H1 (cell line): Measurements from ENCODE around the gene LY86. TPM values are rescaled to one million over a fixed set of nuclear protein-coding genes. Genes with fewer than 3 reads are reported as not detected.

ENCODE experiments used
- CTCF ChIA-PET: fragments of 300-600 bp; sonication (Branson Sonifier 250); formaldehyde crosslinking; loops from one replicate; lab custom pipeline; 2021; ENCODE audit not compliant: partially characterized antibody; lab: Charles Lee
- POLR2A ChIA-PET: fragments of 300-600 bp; sonication (Branson Sonifier 250); formaldehyde crosslinking; loops from one replicate; lab custom pipeline; 2021; ENCODE audit warnings: inconsistent platforms; ENCODE audit not compliant: partially characterized antibody; lab: Charles Lee
- DNase-seq, 2 experiments: peaks; one replicate each; pipeline versions ENCODE4 v3.0.0 to v3.0.0-alpha.2; 2010 to 2022; ENCODE audit warnings: low spot score in 2 of 2, low read depth in 1 of 2, mixed read lengths in 1 of 2
- FAIRE-seq: peaks from 2 replicates; lab custom pipeline; 2011; peaks lifted over from hg19 to GRCh38; lab: Jason Lieb, UNC
- H2AFZ ChIP-seq: 2 replicates; pipeline ENCODE4 v1.8.1; 2012; ENCODE audit warnings: low read length, inconsistent platforms
- H2AK5ac ChIP-seq: 2 replicates; pipeline ENCODE4 v1.6.1; 2013; ENCODE audit warnings: low read depth, low read length
- H2BK120ac ChIP-seq: replicated peaks from 2 replicates; pipeline ENCODE3; 2013; ENCODE audit warnings: low read depth, low read length, inconsistent platforms
- H2BK12ac ChIP-seq: 2 replicates; pipeline ENCODE4 v1.6.1; 2013; ENCODE audit warnings: low read depth, low read length
- H2BK15ac ChIP-seq: 2 replicates; pipeline ENCODE4 v1.6.1; 2013; ENCODE audit warnings: low read length
- H2BK20ac ChIP-seq: 2 replicates; pipeline ENCODE4 v1.6.1; 2013; ENCODE audit warnings: low read length
- H2BK5ac ChIP-seq: 2 replicates; pipeline ENCODE4 v1.6.1; 2013; ENCODE audit warnings: low read depth, low read length
- H3K14ac ChIP-seq: 2 replicates; pipeline ENCODE4 v1.6.1; 2013; ENCODE audit warnings: inconsistent platforms; ENCODE audit not compliant: insufficient read length
- H3K18ac ChIP-seq: 2 replicates; pipeline ENCODE4 v1.6.1; 2013; ENCODE audit warnings: low read length; ENCODE audit errors: extremely low read depth
- H3K23ac ChIP-seq: 2 replicates; pipeline ENCODE4 v1.6.1; 2013; ENCODE audit warnings: inconsistent platforms; ENCODE audit not compliant: insufficient read length
- H3K23me2 ChIP-seq: 2 replicates; pipeline ENCODE4 v1.6.1; 2013; ENCODE audit warnings: low read depth, low read length
- H3K27ac ChIP-seq: 2 replicates; pipeline ENCODE4 v1.6.1; 2011; ENCODE audit warnings: low read depth, low read length, inconsistent platforms
- H3K27me3 ChIP-seq, 4 experiments: replicated peaks in 1 of 4; 1 replicate in 1 of 4; 2 replicates in 3 of 4; pipeline versions ENCODE4 v1.6.1 to v1.8.1; 2011 to 2013; ENCODE audit warnings: low read length in 3 of 4, mild to moderate bottlenecking in 3 of 4, inconsistent platforms in 2 of 4, mixed read lengths in 2 of 4, moderate library complexity in 1 of 4; ENCODE audit not compliant: control insufficient read depth in 3 of 4, insufficient read depth in 3 of 4; ENCODE audit errors: extremely low read depth in 1 of 4
- H3K36me3 ChIP-seq, 4 experiments: 2 replicates each; pipeline versions ENCODE4 v1.6.1 to v1.8.1; 2011 to 2013; ENCODE audit warnings: mild to moderate bottlenecking in 4 of 4, low read length in 3 of 4, moderate library complexity in 2 of 4, control low read depth in 1 of 4, inconsistent platforms in 1 of 4; ENCODE audit not compliant: insufficient read depth in 4 of 4, control insufficient read depth in 2 of 4
- H3K4ac ChIP-seq: replicated peaks from 2 replicates; pipeline ENCODE3; 2013; ENCODE audit warnings: low read length, low read depth, mixed read lengths, inconsistent platforms; ENCODE audit not compliant: insufficient read length
- H3K4me1 ChIP-seq, 4 experiments: replicated peaks in 1 of 4; 1 replicate in 1 of 4; 2 replicates in 3 of 4; pipeline versions ENCODE4 v1.6.1 to v1.8.1; 2011 to 2013; ENCODE audit warnings: low read length in 3 of 4, inconsistent platforms in 2 of 4, mixed read lengths in 1 of 4; ENCODE audit not compliant: insufficient read depth in 4 of 4, control insufficient read depth in 3 of 4
- H3K4me2 ChIP-seq, 2 experiments: 2 replicates each; pipeline versions ENCODE4 v1.6.1 to v1.8.1; 2011 to 2013; ENCODE audit warnings: low read depth in 2 of 2, low read length in 2 of 2, control low read depth in 1 of 2, inconsistent platforms in 1 of 2, mild to moderate bottlenecking in 1 of 2; ENCODE audit not compliant: insufficient read depth in 1 of 2
- H3K4me3 ChIP-seq, 4 experiments: fragments of 200-600, 300-600 bp in 1 of 4; sonication (generic), shearing (Covaris generic), sonication (Bioruptor Twin) in 1 of 4; 2 replicates each; pipeline versions ENCODE4 v1.5.1 to v1.8.1; 2011 to 2016; ENCODE audit warnings: low read length in 4 of 4, low read depth in 3 of 4, control low read depth in 2 of 4, inconsistent platforms in 2 of 4, mild to moderate bottlenecking in 2 of 4, mixed read lengths in 1 of 4, moderate library complexity in 1 of 4; ENCODE audit not compliant: insufficient read depth in 2 of 4; ENCODE audit errors: extremely low read depth in 1 of 4
- H3K56ac ChIP-seq: replicated peaks from 2 replicates; pipeline ENCODE3; 2013; ENCODE audit warnings: low read depth, mild to moderate bottlenecking, mixed read lengths, low read length, inconsistent platforms; ENCODE audit not compliant: insufficient read length
- H3K79me1 ChIP-seq: 2 replicates; pipeline ENCODE4 v1.6.1; 2013; ENCODE audit warnings: low read depth, low read length, control low read depth
- H3K79me2 ChIP-seq, 2 experiments: 2 replicates each; pipeline versions ENCODE4 v1.6.1 to v1.8.1; 2012 to 2013; ENCODE audit warnings: low read length in 2 of 2, mild to moderate bottlenecking in 2 of 2, inconsistent platforms in 1 of 2; ENCODE audit not compliant: insufficient read depth in 2 of 2, control insufficient read depth in 1 of 2
- H3K9ac ChIP-seq, 4 experiments: replicated peaks in 1 of 4; 1 replicate in 1 of 4; 2 replicates in 3 of 4; pipeline versions ENCODE4 v1.6.1 to v1.8.1; 2011 to 2013; ENCODE audit warnings: low read depth in 3 of 4, low read length in 3 of 4, control low read depth in 2 of 4, mild to moderate bottlenecking in 2 of 4, moderate library complexity in 2 of 4, inconsistent platforms in 1 of 4; ENCODE audit errors: extremely low read depth in 1 of 4
- H3K9me3 ChIP-seq, 2 experiments: 2 replicates each; pipeline versions ENCODE4 v1.6.1 to v1.8.1; 2012 to 2013; ENCODE audit warnings: mild to moderate bottlenecking in 2 of 2, moderate library complexity in 2 of 2, control low read depth in 1 of 2, inconsistent platforms in 1 of 2, low read depth in 1 of 2, low read length in 1 of 2, mixed read lengths in 1 of 2; ENCODE audit not compliant: insufficient read depth in 2 of 2
- H4K20me1 ChIP-seq, 2 experiments: replicated peaks in 1 of 2; 2 replicates each; pipeline versions ENCODE3 to v1.8.1; 2011 to 2013; ENCODE audit warnings: inconsistent platforms in 2 of 2, low read length in 2 of 2, mild to moderate bottlenecking in 1 of 2; ENCODE audit not compliant: insufficient read depth in 2 of 2, control insufficient read depth in 1 of 2
- H4K5ac ChIP-seq: 2 replicates; pipeline ENCODE4 v1.6.1; 2013; ENCODE audit warnings: low read length, low read depth, mixed read lengths, inconsistent platforms; ENCODE audit not compliant: insufficient read length
- H4K8ac ChIP-seq: 2 replicates; pipeline ENCODE4 v1.8.0; 2013; ENCODE audit warnings: mild to moderate bottlenecking, moderate library complexity, low read length, inconsistent platforms; ENCODE audit not compliant: insufficient read depth; ENCODE audit errors: extremely low read depth
- H4K91ac ChIP-seq: replicated peaks from 2 replicates; pipeline ENCODE3; 2013; ENCODE audit warnings: low read length, mixed read lengths, inconsistent platforms; ENCODE audit not compliant: insufficient read length
- BCL11A ChIP-seq, 2 experiments: IDR thresholded peaks; one replicate each; pipeline ENCODE4 v1.6.1; 2011; ENCODE audit warnings: low read depth in 2 of 2, low read length in 2 of 2, mild to moderate bottlenecking in 2 of 2
- HDAC6 ChIP-seq: IDR thresholded peaks from one replicate; pipeline ENCODE4 v1.7.1; 2012; ENCODE audit warnings: low read depth, mild to moderate bottlenecking, inconsistent platforms, low read length, moderate library complexity
- JUND ChIP-seq: IDR thresholded peaks from 2 replicates; pipeline ENCODE4 v1.6.1; 2011; ENCODE audit warnings: mild to moderate bottlenecking, improper control_type of control experiment, low read length
- MAFK ChIP-seq: IDR thresholded peaks from 2 replicates; pipeline ENCODE4 v1.6.1; 2012; ENCODE audit warnings: low read depth, mild to moderate bottlenecking, improper control_type of control experiment, low read length
- SP1 ChIP-seq: IDR thresholded peaks from 2 replicates; pipeline ENCODE4 v1.6.1; 2011; ENCODE audit warnings: low read depth, low read length
- TEAD4 ChIP-seq: IDR thresholded peaks from 2 replicates; pipeline ENCODE4 v1.6.1; 2012; ENCODE audit warnings: low read depth, low read length, inconsistent platforms, mixed read lengths
- WGBS, 2 experiments: shearing (Covaris generic) in 1 of 2; methylation state at CpG; one replicate each; pipeline versions ENCODE4 v1.1.6 to v1.1.7; 2013 to 2015; ENCODE audit warnings: low lambda C conversion rate in 2 of 2, mixed read lengths in 2 of 2, inconsistent platforms in 1 of 2, low coverage in 1 of 2, missing lambda C conversion rate in 1 of 2; ENCODE audit not compliant: insufficient replicate concordance in 2 of 2, insufficient coverage in 1 of 2, insufficient read length in 1 of 2; ENCODE audit errors: extremely low coverage in 1 of 2, missing lambda C conversion rate in 1 of 2; 5-methylcytosine and 5-hydroxymethylcytosine counted together
- polyA plus RNA-seq, 7 experiments: library from polyadenylated mRNA; depleted of rRNA in 3 of 7; stranded (reverse) in 5 of 7; unstranded in 2 of 7; fragments of >200 nt in 5 of 7; fragments of 200-250 nt in 2 of 7; gene quantifications; 1 replicate in 5 of 7; 2 replicates in 1 of 7; 4 replicates in 1 of 7; pipeline versions ENCODE4 v1.2.1 to v1.2.3, GENCODE V29; 2011 to 2013; ENCODE audit warnings: missing spikeins in 2 of 7, mixed read lengths in 2 of 7
- total RNA-seq: library from RNA; stranded (reverse); fragmentation: NEBNext Ultra II Directional; extraction: Animal tissue kit (Norgen Biotek cat#: 25700); gene quantifications from 2 replicates; pipeline ENCODE4 v1.2.1, GENCODE V29; 2021
- TF ChIP-seq, protein P1 (sequence below): IDR thresholded peaks from 2 replicates; pipeline ENCODE4 v1.6.1; 2012; ENCODE audit warnings: inconsistent platforms
- TF ChIP-seq, protein P2 (sequence below): IDR thresholded peaks from 2 replicates; pipeline ENCODE4 v1.6.1; 2011; ENCODE audit warnings: low read length, improper control_type of control experiment

The LY86 gene
- total and polyA plus RNA-seq, 2 of the 8 experiments (the other 6 are each of a cell fraction or from before 2014, with no cell fraction given), result not detected

DNA sequence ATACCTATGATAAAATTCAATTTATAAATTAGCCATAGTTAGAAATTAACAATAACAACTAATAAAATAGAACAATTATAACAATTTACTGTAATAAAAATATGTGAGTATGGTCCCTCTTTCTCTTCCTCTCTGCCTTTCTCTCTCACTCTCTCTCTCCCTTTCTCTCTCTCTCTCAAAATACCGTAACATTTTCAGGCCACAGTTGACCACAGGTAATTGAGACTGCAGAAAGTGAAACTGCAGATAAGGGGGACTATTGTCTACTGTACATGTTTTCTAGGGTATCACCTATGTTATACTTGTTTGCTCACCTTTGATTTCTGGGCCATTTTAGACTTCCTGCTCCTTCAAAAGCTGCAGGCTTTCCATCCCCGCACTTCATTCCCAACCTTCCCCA is 46.8 kb downstream of the LY86 start:
- Histone ChIP-seq H3K4ac (no peak overlapping the region), H3K4me2 (no peak overlapping the region), H2BK120ac (no peak overlapping the region), H3K9ac (no peak overlapping the region), H2BK12ac (no peak overlapping the region), H3K23ac (no peak overlapping the region), H3K18ac (no peak overlapping the region), H3K23me2 (no peaks in the 10 kb centered on the region), H4K20me1 (no peaks in the 10 kb centered on the region), H4K8ac (no peak overlapping the region), H2AFZ (no peak overlapping the region), H3K79me2 (no peaks in the 10 kb centered on the region), H2BK5ac (no peak overlapping the region), H3K4me3 (no peak overlapping the region), H3K27ac (no peak overlapping the region), H4K5ac (no peak overlapping the region), H2BK15ac (no peak overlapping the region), H2AK5ac (no peak overlapping the region), H3K36me3 (no peaks in the 10 kb centered on the region), H3K14ac (no peak overlapping the region), H4K91ac (no peak overlapping the region), H2BK20ac (no peak overlapping the region), H3K9me3 (no peaks in the 10 kb centered on the region), H3K56ac (no peak overlapping the region), H3K27me3 (no peaks in the 10 kb centered on the region), H3K79me1 (no peaks in the 10 kb centered on the region), H3K4me1 (peaks cover 0 to 6% (median 2%) of the 10 kb centered on the region in 4 experiments; a peak in 4 of 7 replicates)
- ChIA-PET CTCF (interaction anchor here (1.2 to 1.3 kb wide), 2 partner anchors 9 to 80 kb away, joined by 3 to 4 read pairs; no protein-coding TSS in a partner anchor), POLR2A (no interaction called here)
- no peak for DNase-seq
- FAIRE-seq, result no peak
- TF ChIP-seq, protein P1, sequence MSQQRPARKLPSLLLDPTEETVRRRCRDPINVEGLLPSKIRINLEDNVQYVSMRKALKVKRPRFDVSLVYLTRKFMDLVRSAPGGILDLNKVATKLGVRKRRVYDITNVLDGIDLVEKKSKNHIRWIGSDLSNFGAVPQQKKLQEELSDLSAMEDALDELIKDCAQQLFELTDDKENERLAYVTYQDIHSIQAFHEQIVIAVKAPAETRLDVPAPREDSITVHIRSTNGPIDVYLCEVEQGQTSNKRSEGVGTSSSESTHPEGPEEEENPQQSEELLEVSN, result no peak
- TF ChIP-seq HDAC6 (no peak), TEAD4 (no peak), MAFK (no peak), BCL11A (IDR thresholded peaks at IDR 0.05; ENCODE audit: low read depth in 2 of 2, low read length in 2 of 2) (no peak), JUND (no peak), SP1 (no peak)
- TF ChIP-seq, protein P2, sequence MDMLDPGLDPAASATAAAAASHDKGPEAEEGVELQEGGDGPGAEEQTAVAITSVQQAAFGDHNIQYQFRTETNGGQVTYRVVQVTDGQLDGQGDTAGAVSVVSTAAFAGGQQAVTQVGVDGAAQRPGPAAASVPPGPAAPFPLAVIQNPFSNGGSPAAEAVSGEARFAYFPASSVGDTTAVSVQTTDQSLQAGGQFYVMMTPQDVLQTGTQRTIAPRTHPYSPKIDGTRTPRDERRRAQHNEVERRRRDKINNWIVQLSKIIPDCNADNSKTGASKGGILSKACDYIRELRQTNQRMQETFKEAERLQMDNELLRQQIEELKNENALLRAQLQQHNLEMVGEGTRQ, result no peak
- WGBS, 2 experiments, result 91% methylated on average over 2 of the region's 2 CpGs; no CpG with 5 or more reads in 1 of the 2 experiments
